ENCODE data around the gene VPS37C. TPM values are rescaled to one million over a fixed set of nuclear protein-coding genes. Genes with fewer than 3 reads are reported as not detected.

VPS37C gene
- total and polyA plus RNA-seq, 9 of the 15 experiments (the other 6 are each of a cell fraction or from before 2014, with no cell fraction given): 0.62 to 29.8 (median 11.5) TPM

DNA sequence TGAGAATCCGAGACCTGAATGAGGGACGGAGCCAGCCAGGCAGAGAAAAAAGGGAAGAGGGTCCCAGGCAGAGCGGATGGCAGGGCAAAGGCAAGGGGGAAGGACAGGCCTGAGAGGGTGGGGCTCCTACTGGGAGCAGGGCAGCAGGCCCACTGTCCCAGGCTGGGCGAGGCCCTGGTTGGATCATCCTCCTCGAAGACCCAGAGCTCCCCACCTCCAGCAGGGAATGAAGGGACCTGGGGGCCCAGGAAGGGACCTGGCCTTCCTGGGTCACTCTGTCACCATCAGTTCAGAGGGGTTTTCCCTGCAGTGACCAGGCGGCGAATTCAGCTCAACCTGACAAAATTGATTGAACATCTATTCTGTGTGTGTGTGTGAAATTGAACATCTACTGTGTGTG is 54.9 kb downstream of the VPS37C start:
- intact Hi-C loops (cut with micrococcal nuclease) (no loop called here), in situ Hi-C loops (cut with MboI) (no loop called here)
- ChIA-PET CTCF (ENCODE audit: low intra/inter-chr PET ratio) (no interaction called here), POLR2A (no interaction called here)
- FAIRE-seq (no peak), ATAC-seq (no peak), DNase-seq (ENCODE audit: extremely low read depth in 1 of 4, low spot score in 3 of 4) (no peak)
- H3K27me3 ChIP-seq (ENCODE audit: control insufficient read depth in 2 of 2, insufficient read depth in 2 of 2, low read length in 2 of 2): peaks cover 36 to 72% of the 10 kb centered on the region in 2 experiments
- H3K9ac ChIP-seq (ENCODE audit: insufficient read depth in 1 of 2, low read depth in 2 of 2, low read length in 2 of 2): no peak overlapping the region
- BruUV-seq (replicated peaks): no TSS peak
- no peaks in the 10 kb centered on the region for H3K9me1 ChIP-seq (ENCODE audit: control insufficient read depth, insufficient read depth, low read length)
- H4K20me1 ChIP-seq (replicated peaks; ENCODE audit: control insufficient read depth, insufficient read depth, low read length): peaks cover 5% of the 10 kb centered on the region
- peaks cover 0 to 9% of the 10 kb centered on the region in 2 experiments; a peak in 1 of 5 replicates for H3K4me1 ChIP-seq (replicated peaks in 1 of 2; ENCODE audit: control insufficient read depth in 2 of 2, insufficient read depth in 2 of 2, low read length in 2 of 2)
- H3K27ac ChIP-seq (ENCODE audit: extremely low read depth, low read depth, low read length): no peak overlapping the region
- WGBS (ENCODE audit: insufficient coverage, low coverage, missing lambda C conversion rate): 15% methylated on average over 7 of the region's 7 CpGs
- no peaks in the 10 kb centered on the region for H3K9me3 ChIP-seq (replicated peaks; ENCODE audit: control insufficient read depth, insufficient read depth, low read depth, low read length)
- H3K4me3 ChIP-seq: no peak overlapping the region
- H2AFZ ChIP-seq (ENCODE audit: low read depth, low read length): no peak overlapping the region
- H3K4me2 ChIP-seq (ENCODE audit: insufficient read depth, low read length): no peak overlapping the region
- H3K79me2 ChIP-seq (ENCODE audit: control insufficient read depth, insufficient read depth, low read length): no peaks in the 10 kb centered on the region
- H3K36me3 ChIP-seq (ENCODE audit: control insufficient read depth, insufficient read depth, low read length): no peaks in the 10 kb centered on the region
- TF ChIP-seq FOXJ3 (CRISPR knock-in tag; IDR thresholded peaks at IDR 0.05) (no peak), ZNF551 (CRISPR knock-in tag; IDR thresholded peaks at IDR 0.05) (no peak)
- TF ChIP-seq, protein P1, sequence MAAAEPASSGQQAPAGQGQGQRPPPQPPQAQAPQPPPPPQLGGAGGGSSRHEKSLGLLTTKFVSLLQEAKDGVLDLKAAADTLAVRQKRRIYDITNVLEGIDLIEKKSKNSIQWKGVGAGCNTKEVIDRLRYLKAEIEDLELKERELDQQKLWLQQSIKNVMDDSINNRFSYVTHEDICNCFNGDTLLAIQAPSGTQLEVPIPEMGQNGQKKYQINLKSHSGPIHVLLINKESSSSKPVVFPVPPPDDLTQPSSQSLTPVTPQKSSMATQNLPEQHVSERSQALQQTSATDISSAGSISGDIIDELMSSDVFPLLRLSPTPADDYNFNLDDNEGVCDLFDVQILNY (CRISPR knock-in tag; IDR thresholded peaks at IDR 0.05): no peak

DNA sequence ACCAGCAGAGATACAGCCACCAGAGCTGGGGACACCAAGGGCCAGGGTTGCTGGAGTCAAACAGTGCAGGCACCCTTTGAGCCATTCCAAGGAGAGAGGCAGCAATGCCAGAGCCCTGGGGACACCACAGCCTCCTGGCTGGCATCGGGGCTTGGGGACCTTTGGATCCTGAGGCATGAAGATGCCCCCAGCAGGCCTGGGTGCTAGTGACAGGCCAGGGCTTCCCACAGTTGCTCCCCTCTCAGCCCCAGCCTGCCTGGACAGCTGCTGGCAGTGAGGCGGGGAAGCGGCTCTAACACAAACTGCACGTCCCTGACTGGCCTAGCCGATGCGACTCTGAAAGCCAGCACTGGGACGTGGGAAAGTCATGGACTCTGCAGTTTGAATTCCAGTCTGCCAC is 56.3 kb downstream of the VPS37C start:
- CTCF ChIA-PET (ENCODE audit: low intra/inter-chr PET ratio): no interaction called here
- intact Hi-C loops (cut with micrococcal nuclease) (no loop called here), in situ Hi-C loops (cut with MboI) (no loop called here)
- H3K36me3 ChIP-seq (ENCODE audit: control insufficient read depth, insufficient read depth, low read length): no peaks in the 10 kb centered on the region
- H3K27ac ChIP-seq (ENCODE audit: extremely low read depth, low read depth, low read length): no peak overlapping the region
- BruUV-seq (replicated peaks): no TSS peak
- H3K4me2 ChIP-seq (ENCODE audit: insufficient read depth, low read length): no peak overlapping the region
- H3K4me1 ChIP-seq (replicated peaks in 1 of 2; ENCODE audit: control insufficient read depth in 2 of 2, insufficient read depth in 2 of 2, low read length in 2 of 2): peaks cover 0 to 9% of the 10 kb centered on the region in 2 experiments; a peak in 1 of 5 replicates
- H3K9ac ChIP-seq (ENCODE audit: insufficient read depth in 1 of 2, low read depth in 2 of 2, low read length in 2 of 2): no peak overlapping the region
- peaks cover 5% of the 10 kb centered on the region for H4K20me1 ChIP-seq (replicated peaks; ENCODE audit: control insufficient read depth, insufficient read depth, low read length)
- no peaks in the 10 kb centered on the region for H3K9me3 ChIP-seq (replicated peaks; ENCODE audit: control insufficient read depth, insufficient read depth, low read depth, low read length)
- H2AFZ ChIP-seq (ENCODE audit: low read depth, low read length): no peak overlapping the region
- DNase-seq (ENCODE audit: extremely low read depth in 1 of 4, low spot score in 3 of 4): no peak
- POLR2A ChIA-PET: interaction anchor here (1.4 kb wide), 1 partner anchor 16 kb away, joined by 3 read pairs; no protein-coding TSS in a partner anchor
- no peaks in the 10 kb centered on the region for H3K79me2 ChIP-seq (ENCODE audit: control insufficient read depth, insufficient read depth, low read length)
- peaks cover 26 to 59% of the 10 kb centered on the region in 2 experiments for H3K27me3 ChIP-seq (ENCODE audit: control insufficient read depth in 2 of 2, insufficient read depth in 2 of 2, low read length in 2 of 2)
- H3K9me1 ChIP-seq (ENCODE audit: control insufficient read depth, insufficient read depth, low read length): no peaks in the 10 kb centered on the region
- H3K4me3 ChIP-seq: no peak overlapping the region
- FAIRE-seq: no peak
- no peak for ATAC-seq
- 25% methylated on average over 7 of the region's 7 CpGs for WGBS (ENCODE audit: insufficient coverage, low coverage, missing lambda C conversion rate)
- TF ChIP-seq DPF2 (IDR thresholded peaks at IDR 0.05) (no peak), TOE1 (IDR thresholded peaks at IDR 0.05; ENCODE audit: borderline replicate concordance) (no peak), TOE1 (CRISPR knock-in tag; IDR thresholded peaks at IDR 0.05; ENCODE audit: borderline replicate concordance, low read depth) (no peak)
